ENCODE results near the gene NELL1.

NELL1 gene

DNA sequence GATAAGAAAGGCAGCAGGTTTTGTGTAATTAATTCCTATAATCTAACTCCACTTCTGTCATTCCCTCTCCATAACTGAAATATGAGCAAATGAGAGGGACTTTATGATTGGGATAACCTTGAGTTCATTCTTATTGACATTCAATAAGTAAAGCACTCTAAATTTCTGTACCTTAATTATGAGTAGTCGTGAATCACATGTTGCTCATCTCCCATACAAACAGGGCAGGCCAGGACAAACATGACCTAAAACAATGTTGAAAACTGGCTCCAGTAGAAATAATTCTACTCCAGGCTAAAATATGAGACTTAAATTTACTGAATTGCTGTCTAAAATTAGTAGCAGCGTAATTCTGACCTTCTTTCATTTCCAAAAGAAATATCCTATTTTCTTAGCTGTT, 505.4 kb downstream of the NELL1 start:
- no peak overlapping the region for H3K4me3 ChIP-seq (ENCODE audit: low read depth, low read length)
- H3K4me1 ChIP-seq (ENCODE audit: control insufficient read depth, insufficient read depth, low read length, unreplicated experiment) = no peaks in the 10 kb centered on the region
- H3K79me2 ChIP-seq (ENCODE audit: control insufficient read depth, insufficient read depth, low read length, unreplicated experiment) = no peaks in the 10 kb centered on the region
- H3K27ac ChIP-seq (ENCODE audit: low read depth, low read length) = no peak overlapping the region
- H3K36me3 ChIP-seq (ENCODE audit: insufficient read depth, low read length) = no peaks in the 10 kb centered on the region
- no peak overlapping the region for H2AFZ ChIP-seq (ENCODE audit: low read length, unreplicated experiment)
- no peaks in the 10 kb centered on the region for H3K27me3 ChIP-seq (ENCODE audit: insufficient read depth, low read length)

DNA sequence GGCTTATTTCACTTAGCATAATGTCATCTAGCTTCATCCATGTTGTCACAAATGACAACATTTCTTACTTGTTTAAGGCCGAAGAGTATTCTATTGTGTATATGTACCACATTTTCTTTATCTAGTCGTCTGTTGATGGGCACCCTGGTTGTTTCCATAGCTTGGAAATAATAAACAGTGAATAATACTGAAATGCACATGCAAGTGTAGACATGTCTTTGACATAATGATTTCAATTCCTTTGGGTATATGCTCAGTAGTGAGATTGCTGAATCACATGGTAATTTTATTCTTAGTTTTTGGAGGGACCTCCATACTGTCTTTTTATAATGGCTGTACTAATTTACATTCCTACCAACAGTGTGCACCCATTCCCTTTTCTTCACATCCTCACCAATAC, 508.0 kb downstream of the NELL1 start:
- no peaks in the 10 kb centered on the region for H3K36me3 ChIP-seq (ENCODE audit: insufficient read depth, low read length)
- no peak overlapping the region for H3K4me3 ChIP-seq (ENCODE audit: low read depth, low read length)
- H3K27me3 ChIP-seq (ENCODE audit: insufficient read depth, low read length) = no peaks in the 10 kb centered on the region
- no peaks in the 10 kb centered on the region for H3K79me2 ChIP-seq (ENCODE audit: control insufficient read depth, insufficient read depth, low read length, unreplicated experiment)
- no peaks in the 10 kb centered on the region for H3K4me1 ChIP-seq (ENCODE audit: control insufficient read depth, insufficient read depth, low read length, unreplicated experiment)
- no peak overlapping the region for H3K27ac ChIP-seq (ENCODE audit: low read depth, low read length)
- no peak overlapping the region for H2AFZ ChIP-seq (ENCODE audit: low read length, unreplicated experiment)

DNA sequence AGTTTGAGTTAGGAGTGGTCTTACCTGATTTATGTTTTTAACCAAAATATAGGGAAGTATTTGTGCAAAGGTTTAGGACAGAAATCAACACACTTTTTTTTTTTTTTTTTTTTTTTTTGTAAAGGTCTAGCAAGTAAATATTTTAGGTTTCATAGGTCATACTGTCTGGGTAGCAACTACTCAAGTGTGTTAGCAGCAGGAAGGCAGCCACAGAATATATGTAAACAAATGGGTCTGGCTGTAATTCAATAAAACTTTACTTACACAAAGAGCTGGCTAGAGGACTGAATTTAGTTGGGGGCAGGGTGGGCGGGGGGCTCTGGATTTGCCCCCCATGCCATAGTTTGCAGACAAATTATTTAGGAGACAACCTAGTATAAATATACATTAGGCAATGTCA, 510.4 kb downstream of the NELL1 start:
- H3K27me3 ChIP-seq (ENCODE audit: insufficient read depth, low read length) = no peaks in the 10 kb centered on the region
- no peak overlapping the region for H3K27ac ChIP-seq (ENCODE audit: low read depth, low read length)
- no peak overlapping the region for H2AFZ ChIP-seq (ENCODE audit: low read length, unreplicated experiment)
- no peaks in the 10 kb centered on the region for H3K4me1 ChIP-seq (ENCODE audit: control insufficient read depth, insufficient read depth, low read length, unreplicated experiment)
- no peaks in the 10 kb centered on the region for H3K36me3 ChIP-seq (ENCODE audit: insufficient read depth, low read length)
- H3K79me2 ChIP-seq (ENCODE audit: control insufficient read depth, insufficient read depth, low read length, unreplicated experiment) = no peaks in the 10 kb centered on the region
- H3K4me3 ChIP-seq (ENCODE audit: low read depth, low read length) = no peak overlapping the region

DNA sequence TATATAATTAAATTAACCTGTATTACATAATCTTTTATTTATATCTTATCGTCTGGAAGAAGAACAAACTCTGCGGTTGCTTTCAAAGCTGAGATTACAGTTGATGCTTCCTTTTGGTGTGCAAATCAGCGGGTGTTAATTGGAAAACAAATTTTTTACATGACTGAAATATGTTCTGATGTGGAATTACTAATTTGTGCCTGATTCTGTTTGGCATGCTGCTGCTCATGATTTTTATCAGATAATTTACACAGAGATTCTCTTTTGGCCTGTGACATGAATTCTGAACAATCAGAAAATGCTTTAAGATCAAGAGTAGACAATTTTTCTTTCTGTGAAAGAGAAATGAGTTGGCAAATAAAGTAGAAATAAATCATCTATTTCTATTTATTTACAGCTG, 510.8 kb downstream of the NELL1 start:
- H3K79me2 ChIP-seq (ENCODE audit: control insufficient read depth, insufficient read depth, low read length, unreplicated experiment) = no peaks in the 10 kb centered on the region
- H2AFZ ChIP-seq (ENCODE audit: low read length, unreplicated experiment) = no peak overlapping the region
- H3K4me3 ChIP-seq (ENCODE audit: low read depth, low read length) = no peak overlapping the region
- H3K36me3 ChIP-seq (ENCODE audit: insufficient read depth, low read length) = no peaks in the 10 kb centered on the region
- no peak overlapping the region for H3K27ac ChIP-seq (ENCODE audit: low read depth, low read length)
- H3K27me3 ChIP-seq (ENCODE audit: insufficient read depth, low read length) = no peaks in the 10 kb centered on the region
- no peaks in the 10 kb centered on the region for H3K4me1 ChIP-seq (ENCODE audit: control insufficient read depth, insufficient read depth, low read length, unreplicated experiment)

DNA sequence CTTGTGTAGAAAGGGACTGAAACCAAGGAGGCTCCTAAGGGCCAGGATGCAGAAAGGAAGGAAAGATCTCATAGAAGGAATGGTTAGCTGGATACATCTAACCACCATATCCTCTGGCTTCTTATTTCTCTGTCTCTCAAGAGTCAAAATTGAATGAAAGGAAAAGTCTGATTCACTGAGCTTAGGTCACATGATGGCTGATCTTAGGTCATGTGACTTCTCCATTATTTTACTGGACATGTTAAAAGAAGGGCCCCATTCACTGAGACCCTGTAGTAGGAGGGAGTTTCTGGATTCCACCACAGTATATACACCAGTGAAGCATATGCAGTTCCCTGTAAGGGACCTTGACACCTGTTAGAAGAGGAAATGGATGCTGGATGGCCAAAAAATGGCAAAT, 516.6 kb downstream of the NELL1 start:
- Histone ChIP-seq H3K4me3 (ENCODE audit: low read depth, low read length) (no peak overlapping the region), H3K79me2 (ENCODE audit: control insufficient read depth, insufficient read depth, low read length, unreplicated experiment) (no peaks in the 10 kb centered on the region), H3K4me1 (ENCODE audit: control insufficient read depth, insufficient read depth, low read length, unreplicated experiment) (no peaks in the 10 kb centered on the region), H3K27me3 (ENCODE audit: insufficient read depth, low read length) (no peaks in the 10 kb centered on the region), H3K36me3 (ENCODE audit: insufficient read depth, low read length) (no peaks in the 10 kb centered on the region), H2AFZ (ENCODE audit: low read length, unreplicated experiment) (no peak overlapping the region), H3K27ac (ENCODE audit: low read depth, low read length) (no peak overlapping the region)

DNA sequence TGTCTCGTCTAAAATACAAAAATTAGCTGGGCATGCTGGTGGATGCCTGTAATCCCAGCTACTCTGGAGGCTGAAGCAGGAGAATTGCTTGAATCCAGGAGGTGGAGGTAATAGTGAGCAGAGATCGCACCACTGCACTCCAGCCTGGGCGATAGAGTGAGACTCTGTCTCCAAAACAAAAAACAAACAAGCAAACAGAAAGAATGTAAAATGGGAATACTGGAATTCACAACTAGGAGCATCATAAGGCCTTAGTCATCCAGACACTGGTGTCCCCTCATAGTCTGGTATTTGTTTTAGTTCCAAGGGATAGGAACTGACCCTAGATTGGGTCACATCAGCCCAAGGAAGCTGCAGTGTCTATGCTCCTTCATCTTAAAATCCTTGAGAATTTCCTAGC, 520.8 kb downstream of the NELL1 start:
- no peaks in the 10 kb centered on the region for H3K27me3 ChIP-seq (ENCODE audit: insufficient read depth, low read length)
- H2AFZ ChIP-seq (ENCODE audit: low read length, unreplicated experiment) = no peak overlapping the region
- H3K79me2 ChIP-seq (ENCODE audit: control insufficient read depth, insufficient read depth, low read length, unreplicated experiment) = no peaks in the 10 kb centered on the region
- no peaks in the 10 kb centered on the region for H3K4me1 ChIP-seq (ENCODE audit: control insufficient read depth, insufficient read depth, low read length, unreplicated experiment)
- no peaks in the 10 kb centered on the region for H3K36me3 ChIP-seq (ENCODE audit: insufficient read depth, low read length)
- H3K4me3 ChIP-seq (ENCODE audit: low read depth, low read length) = no peak overlapping the region
- H3K27ac ChIP-seq (ENCODE audit: low read depth, low read length) = no peak overlapping the region

DNA sequence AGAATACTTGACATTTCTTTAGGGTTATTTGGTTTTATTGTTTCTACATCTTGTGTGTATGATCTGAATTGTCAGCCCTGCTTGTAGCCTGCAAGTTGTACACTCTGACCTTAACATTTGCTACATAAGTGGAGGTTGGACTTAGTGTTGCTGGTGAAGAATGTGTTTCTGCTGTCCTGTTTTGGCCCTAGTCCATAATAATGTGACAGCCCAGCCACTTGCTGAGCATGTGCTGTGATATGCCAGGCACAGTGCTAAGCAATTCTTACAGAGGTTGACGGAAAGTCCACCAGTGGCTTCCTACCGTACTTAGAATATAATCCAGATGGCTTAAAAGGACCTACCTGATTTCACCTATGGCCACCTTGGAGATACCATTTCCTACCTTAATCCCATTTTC, 526.6 kb downstream of the NELL1 start:
- no peak overlapping the region for H2AFZ ChIP-seq (ENCODE audit: low read length, unreplicated experiment)
- no peaks in the 10 kb centered on the region for H3K36me3 ChIP-seq (ENCODE audit: insufficient read depth, low read length)
- no peak overlapping the region for H3K27ac ChIP-seq (ENCODE audit: low read depth, low read length)
- H3K4me1 ChIP-seq (ENCODE audit: control insufficient read depth, insufficient read depth, low read length, unreplicated experiment) = no peaks in the 10 kb centered on the region
- no peaks in the 10 kb centered on the region for H3K27me3 ChIP-seq (ENCODE audit: insufficient read depth, low read length)
- H3K79me2 ChIP-seq (ENCODE audit: control insufficient read depth, insufficient read depth, low read length, unreplicated experiment) = no peaks in the 10 kb centered on the region
- H3K4me3 ChIP-seq (ENCODE audit: low read depth, low read length) = no peak overlapping the region

DNA sequence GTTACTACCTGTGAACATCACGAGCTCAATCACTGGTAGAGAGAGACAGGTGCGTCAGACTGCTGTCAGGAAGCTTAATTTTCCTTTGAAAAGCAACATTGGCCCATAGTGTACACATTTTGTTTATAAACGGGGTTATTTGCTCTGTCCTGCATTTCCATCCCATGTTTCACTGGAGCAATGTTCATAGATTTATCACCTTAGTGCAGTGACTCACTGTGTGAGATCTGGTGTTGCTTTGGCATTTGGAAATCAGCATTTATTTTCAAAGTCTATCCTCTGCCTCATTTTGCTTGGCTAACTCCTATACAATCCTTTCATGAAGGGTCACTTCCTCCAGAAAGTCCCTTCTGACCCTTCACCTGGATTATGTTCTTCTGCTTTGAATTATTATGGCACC, 529.1 kb downstream of the NELL1 start:
- no peaks in the 10 kb centered on the region for H3K36me3 ChIP-seq (ENCODE audit: insufficient read depth, low read length)
- no peak overlapping the region for H3K4me3 ChIP-seq (ENCODE audit: low read depth, low read length)
- H3K4me1 ChIP-seq (ENCODE audit: control insufficient read depth, insufficient read depth, low read length, unreplicated experiment) = no peaks in the 10 kb centered on the region
- no peak overlapping the region for H2AFZ ChIP-seq (ENCODE audit: low read length, unreplicated experiment)
- no peak overlapping the region for H3K27ac ChIP-seq (ENCODE audit: low read depth, low read length)
- no peaks in the 10 kb centered on the region for H3K27me3 ChIP-seq (ENCODE audit: insufficient read depth, low read length)
- H3K79me2 ChIP-seq (ENCODE audit: control insufficient read depth, insufficient read depth, low read length, unreplicated experiment) = no peaks in the 10 kb centered on the region

DNA sequence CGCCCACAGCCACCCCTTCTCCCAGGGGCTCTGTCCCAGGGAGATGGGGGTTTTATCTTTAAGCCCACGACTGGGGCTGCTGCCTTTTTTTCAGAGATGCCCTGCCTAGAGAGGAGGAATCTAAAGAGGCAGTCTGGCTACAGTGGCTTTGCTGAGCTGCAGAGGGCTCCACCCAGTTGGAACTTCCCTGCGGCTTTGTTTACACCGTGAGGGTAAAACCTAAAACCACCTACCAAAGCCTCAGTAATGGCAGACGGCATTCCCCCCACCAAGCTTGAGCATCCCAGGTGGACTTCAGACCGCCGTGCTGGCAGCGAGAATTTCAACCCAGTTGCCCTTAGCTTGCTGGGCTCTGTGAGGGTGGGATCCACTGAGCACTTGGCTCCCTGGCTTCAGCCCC, 535.8 kb downstream of the NELL1 start:
- Histone ChIP-seq H3K4me1 (ENCODE audit: control insufficient read depth, insufficient read depth, low read length, unreplicated experiment) (no peaks in the 10 kb centered on the region), H3K27me3 (ENCODE audit: insufficient read depth, low read length) (no peaks in the 10 kb centered on the region), H2AFZ (ENCODE audit: low read length, unreplicated experiment) (no peak overlapping the region), H3K36me3 (ENCODE audit: insufficient read depth, low read length) (no peaks in the 10 kb centered on the region), H3K4me3 (ENCODE audit: low read depth, low read length) (no peak overlapping the region), H3K27ac (ENCODE audit: low read depth, low read length) (no peak overlapping the region), H3K79me2 (ENCODE audit: control insufficient read depth, insufficient read depth, low read length, unreplicated experiment) (no peaks in the 10 kb centered on the region)

DNA sequence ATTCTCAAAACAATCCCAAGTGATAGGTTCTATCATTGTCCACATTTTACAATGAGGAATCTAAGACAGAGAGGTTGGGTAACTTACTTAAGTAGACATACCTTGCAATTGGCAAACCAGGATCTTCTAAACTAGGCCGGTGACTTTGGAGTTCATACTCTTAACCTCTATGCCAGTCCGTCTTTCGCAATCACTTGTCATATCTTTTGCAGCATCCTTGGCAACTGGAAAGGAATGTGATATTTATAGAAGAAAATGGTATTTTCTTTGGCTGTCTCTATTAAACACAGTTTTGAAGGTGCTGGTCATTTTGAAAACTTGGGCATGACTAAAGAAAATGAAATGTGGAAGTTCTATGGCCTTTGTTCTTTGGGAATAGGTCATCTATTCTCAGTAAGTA, 556.5 kb downstream of the NELL1 start:
- Histone ChIP-seq H3K4me3 (ENCODE audit: low read depth, low read length) (no peak overlapping the region), H2AFZ (ENCODE audit: low read length, unreplicated experiment) (no peak overlapping the region), H3K4me1 (ENCODE audit: control insufficient read depth, insufficient read depth, low read length, unreplicated experiment) (no peaks in the 10 kb centered on the region), H3K27ac (ENCODE audit: low read depth, low read length) (no peak overlapping the region), H3K36me3 (ENCODE audit: insufficient read depth, low read length) (no peaks in the 10 kb centered on the region), H3K79me2 (ENCODE audit: control insufficient read depth, insufficient read depth, low read length, unreplicated experiment) (no peaks in the 10 kb centered on the region), H3K27me3 (ENCODE audit: insufficient read depth, low read length) (no peaks in the 10 kb centered on the region)

DNA sequence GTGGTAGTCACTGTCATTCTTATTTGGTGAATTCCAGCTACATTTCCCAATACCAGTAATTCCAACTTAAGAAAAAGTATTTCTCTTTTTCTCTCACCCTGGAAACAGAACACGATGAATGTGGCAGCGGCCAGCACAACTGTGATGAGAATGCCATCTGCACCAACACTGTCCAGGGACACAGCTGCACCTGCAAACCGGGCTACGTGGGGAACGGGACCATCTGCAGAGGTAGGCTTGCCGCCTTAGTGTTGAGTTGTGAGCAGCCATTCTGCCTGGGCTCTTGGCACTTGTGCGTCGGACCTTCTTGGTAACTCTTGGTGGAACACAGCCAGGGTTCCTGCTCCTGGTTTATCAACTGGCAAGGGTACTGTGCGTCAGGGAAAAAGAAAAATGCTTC, 559.8 kb downstream of the NELL1 start:
- no peaks in the 10 kb centered on the region for H3K4me1 ChIP-seq (ENCODE audit: control insufficient read depth, insufficient read depth, low read length, unreplicated experiment)
- H2AFZ ChIP-seq (ENCODE audit: low read length, unreplicated experiment) = no peak overlapping the region
- no peak overlapping the region for H3K4me3 ChIP-seq (ENCODE audit: low read depth, low read length)
- H3K36me3 ChIP-seq (ENCODE audit: insufficient read depth, low read length) = no peaks in the 10 kb centered on the region
- no peak overlapping the region for H3K27ac ChIP-seq (ENCODE audit: low read depth, low read length)
- no peaks in the 10 kb centered on the region for H3K27me3 ChIP-seq (ENCODE audit: insufficient read depth, low read length)
- H3K79me2 ChIP-seq (ENCODE audit: control insufficient read depth, insufficient read depth, low read length, unreplicated experiment) = no peaks in the 10 kb centered on the region

DNA sequence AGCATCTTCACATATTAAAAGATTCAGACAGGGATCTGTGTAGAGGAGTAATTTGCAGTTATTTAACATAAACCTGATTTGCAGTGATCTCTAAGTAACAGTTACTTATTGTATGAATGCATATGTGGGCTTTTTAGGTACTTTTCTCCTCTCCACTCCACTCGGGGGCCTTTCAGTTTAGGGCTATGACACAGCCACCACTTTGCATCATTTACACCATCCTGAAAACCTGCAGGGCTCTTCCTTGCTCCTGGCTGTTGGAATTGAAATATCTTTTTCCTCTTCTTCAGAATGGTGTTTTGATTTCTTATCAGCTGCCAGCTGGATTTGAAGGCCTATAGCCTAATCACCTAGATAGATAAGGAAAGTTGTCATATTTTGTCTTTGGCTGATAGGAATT, 580.8 kb downstream of the NELL1 start:
- Histone ChIP-seq H3K79me2 (ENCODE audit: control insufficient read depth, insufficient read depth, low read length, unreplicated experiment) (no peaks in the 10 kb centered on the region), H3K27me3 (ENCODE audit: insufficient read depth, low read length) (no peaks in the 10 kb centered on the region), H3K36me3 (ENCODE audit: insufficient read depth, low read length) (no peaks in the 10 kb centered on the region), H3K4me3 (ENCODE audit: low read depth, low read length) (no peak overlapping the region), H2AFZ (ENCODE audit: low read length, unreplicated experiment) (no peak overlapping the region), H3K4me1 (ENCODE audit: control insufficient read depth, insufficient read depth, low read length, unreplicated experiment) (no peaks in the 10 kb centered on the region), H3K27ac (ENCODE audit: low read depth, low read length) (no peak overlapping the region)

All from ACC112 (cell line).